Caco-2 (cell line): ENCODE results near the gene JARID2. TPM values are rescaled to one million over a fixed set of nuclear protein-coding genes. Genes with fewer than 3 reads are reported as not detected.

Experiments
- BruUV-seq: library from RNA; stranded (reverse); fragments of 400-500 nt; replicated peaks from 2 replicates; lab custom pipeline; 2021; lab: Mats Ljungman, UMichigan
- CTCF ChIA-PET: fragments of 300-600 bp; sonication (Branson Sonifier 250); formaldehyde crosslinking; loops from one replicate; lab custom pipeline; 2022; ENCODE audit warnings: antibody characterized with exemption; lab: Charles Lee
- POLR2A ChIA-PET: fragments of 300-600 bp; sonication (Branson Sonifier 250); formaldehyde crosslinking; loops from one replicate; lab custom pipeline; 2022; ENCODE audit warnings: antibody characterized with exemption; lab: Charles Lee
- DNase-seq, 2 experiments: peaks; one replicate each; pipeline versions ENCODE4 v3.0.0 to v3.0.0-alpha.2; 2020 to 2022
- H3K27me3 ChIP-seq: replicated peaks from 2 replicates; pipeline ENCODE4 v1.6.0; 2011; ENCODE audit warnings: low read length; ENCODE audit not compliant: control insufficient read depth, insufficient read depth
- H3K36me3 ChIP-seq: 2 replicates; pipeline ENCODE4 v1.5.1; 2011; ENCODE audit warnings: low read length; ENCODE audit not compliant: control insufficient read depth, insufficient read depth
- H3K4me1 ChIP-seq: fragments of 250-450 bp; sonication (Bioruptor Pico); 2 replicates; pipeline ENCODE4 v1.5.1; 2020; ENCODE audit warnings: mild to moderate bottlenecking
- H3K4me3 ChIP-seq: 2 replicates; pipeline ENCODE4 v1.5.1; 2011; ENCODE audit warnings: low read depth, mild to moderate bottlenecking, control low read depth, low read length
- H3K9me3 ChIP-seq: fragments of 250-450 bp; sonication (Bioruptor Pico); 2 replicates; pipeline ENCODE4 v1.5.1; 2020; ENCODE audit warnings: mild to moderate bottlenecking, moderate library complexity
- H3K27ac Mint-ChIP-seq: one replicate; pipeline ENCODE4 v1.8.0; 2022; ENCODE audit warnings: mixed read lengths; ENCODE audit not compliant: unreplicated experiment
- H3K27me3 Mint-ChIP-seq: one replicate; pipeline ENCODE4 v1.8.0; 2022; ENCODE audit warnings: mixed read lengths; ENCODE audit not compliant: insufficient read depth, unreplicated experiment
- H3K36me3 Mint-ChIP-seq: one replicate; pipeline ENCODE4 v1.8.0; 2022; ENCODE audit warnings: mild to moderate bottlenecking, mixed read lengths; ENCODE audit not compliant: insufficient read depth, unreplicated experiment
- H3K4me1 Mint-ChIP-seq: one replicate; pipeline ENCODE4 v1.8.0; 2022; ENCODE audit warnings: low read depth, mixed read lengths; ENCODE audit not compliant: unreplicated experiment
- H3K4me3 Mint-ChIP-seq: one replicate; pipeline ENCODE4 v1.8.0; 2022; ENCODE audit warnings: mild to moderate bottlenecking, moderate library complexity, mixed read lengths; ENCODE audit not compliant: unreplicated experiment
- H3K9me3 Mint-ChIP-seq: one replicate; pipeline ENCODE4 v1.8.0; 2022; ENCODE audit warnings: mixed read lengths; ENCODE audit not compliant: unreplicated experiment
- CTCF ChIP-seq, 2 experiments: fragments of 200-600 bp in 1 of 2; IDR thresholded peaks; 1 replicate in 1 of 2; 2 replicates in 1 of 2; pipeline versions ENCODE4 v1.5.1 to v1.8.0; 2011 to 2022; ENCODE audit warnings: antibody characterized with exemption in 1 of 2, control low read depth in 1 of 2, inconsistent platforms in 1 of 2, low read depth in 1 of 2, low read length in 1 of 2, mild to moderate bottlenecking in 1 of 2, moderate library complexity in 1 of 2; ENCODE audit not compliant: insufficient read depth in 1 of 2, severe bottlenecking in 1 of 2, unreplicated experiment in 1 of 2
- intact Hi-C: fragments of 100-400 bp; cut with micrococcal nuclease; formaldehyde crosslinking; loops from one replicate; pipeline ENCODE4 v1.10.0; 2022; ENCODE audit not compliant: unreplicated experiment
- total RNA-seq: library from RNA; stranded (reverse); gene quantifications from 2 replicates; pipeline ENCODE4 v1.2.3, GENCODE V29; 2022

Gene JARID2
- total RNA-seq, 1 experiment from 2014 or later: 18.3 TPM

DNA sequence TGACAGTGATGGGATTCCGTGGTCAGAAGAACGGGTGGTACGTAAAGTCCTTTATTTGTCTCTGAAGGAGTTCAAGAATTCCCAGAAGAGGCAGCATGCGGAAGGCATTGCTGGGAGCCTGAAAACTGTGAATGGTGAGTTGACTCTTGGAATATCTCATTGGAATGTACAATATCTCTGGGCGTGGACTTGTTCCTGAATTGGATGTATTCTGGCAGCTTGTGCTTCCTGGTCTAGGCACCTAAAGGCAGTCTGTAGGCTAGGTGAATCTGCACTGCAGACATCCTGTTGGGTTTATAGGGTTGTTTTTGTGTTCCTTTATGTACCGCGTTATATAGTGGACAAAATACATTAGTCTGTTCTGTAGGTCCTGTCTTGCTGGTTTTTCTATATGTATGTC, 128.2 kb downstream of the JARID2 start:
- ChIA-PET POLR2A (interaction anchor here (0.6 kb wide), 1 partner anchor 141 kb away, joined by 6 read pairs; no protein-coding TSS in a partner anchor), CTCF (no interaction called here)
- Mint-ChIP-seq H3K36me3 (peaks cover 5% of the 10 kb centered on the region), H3K27me3 (no peaks in the 10 kb centered on the region), H3K4me3 (no peak overlapping the region), H3K4me1 (peaks cover 7% of the 10 kb centered on the region), H3K9me3 (no peaks in the 10 kb centered on the region), H3K27ac (no peak overlapping the region)
- BruUV-seq: no TSS peak
- no peak for TF ChIP-seq CTCF (IDR thresholded peaks at IDR 0.05; ENCODE audit: insufficient read depth in 1 of 2, low read depth in 1 of 2, low read length in 1 of 2, severe bottlenecking in 1 of 2, unreplicated experiment in 1 of 2)
- DNase-seq: no peak
- Histone ChIP-seq H3K9me3 (no peaks in the 10 kb centered on the region), H3K4me1 (peaks cover 14% of the 10 kb centered on the region; the same call in 1 of the 2 replicates), H3K36me3 (no peaks in the 10 kb centered on the region), H3K4me3 (no peak overlapping the region), H3K27me3 (no peaks in the 10 kb centered on the region)
- intact Hi-C loops: no loop called here

GRCh38 chr6:15375018-15375417, 129.1 kb downstream of the JARID2 start:
- H3K27ac Mint-ChIP-seq: no peak overlapping the region
- no peaks in the 10 kb centered on the region for H3K4me1 Mint-ChIP-seq
- H3K27me3 Mint-ChIP-seq: no peaks in the 10 kb centered on the region
- no peaks in the 10 kb centered on the region for H3K36me3 ChIP-seq
- H3K27me3 ChIP-seq: no peaks in the 10 kb centered on the region
- no TSS peak for BruUV-seq
- TF ChIP-seq CTCF (IDR thresholded peaks at IDR 0.05; ENCODE audit: insufficient read depth in 1 of 2, low read depth in 1 of 2, low read length in 1 of 2, severe bottlenecking in 1 of 2, unreplicated experiment in 1 of 2): no peak
- no peaks in the 10 kb centered on the region for H3K9me3 Mint-ChIP-seq
- peaks cover 5% of the 10 kb centered on the region for H3K36me3 Mint-ChIP-seq
- intact Hi-C loops: no loop called here
- H3K4me3 ChIP-seq: no peak overlapping the region
- H3K9me3 ChIP-seq: no peaks in the 10 kb centered on the region
- H3K4me3 Mint-ChIP-seq: no peak overlapping the region
- POLR2A ChIA-PET: no interaction called here
- DNase-seq: no peak
- CTCF ChIA-PET: no interaction called here
- peaks cover 14% of the 10 kb centered on the region; the same call in 1 of the 2 replicates for H3K4me1 ChIP-seq

DNA sequence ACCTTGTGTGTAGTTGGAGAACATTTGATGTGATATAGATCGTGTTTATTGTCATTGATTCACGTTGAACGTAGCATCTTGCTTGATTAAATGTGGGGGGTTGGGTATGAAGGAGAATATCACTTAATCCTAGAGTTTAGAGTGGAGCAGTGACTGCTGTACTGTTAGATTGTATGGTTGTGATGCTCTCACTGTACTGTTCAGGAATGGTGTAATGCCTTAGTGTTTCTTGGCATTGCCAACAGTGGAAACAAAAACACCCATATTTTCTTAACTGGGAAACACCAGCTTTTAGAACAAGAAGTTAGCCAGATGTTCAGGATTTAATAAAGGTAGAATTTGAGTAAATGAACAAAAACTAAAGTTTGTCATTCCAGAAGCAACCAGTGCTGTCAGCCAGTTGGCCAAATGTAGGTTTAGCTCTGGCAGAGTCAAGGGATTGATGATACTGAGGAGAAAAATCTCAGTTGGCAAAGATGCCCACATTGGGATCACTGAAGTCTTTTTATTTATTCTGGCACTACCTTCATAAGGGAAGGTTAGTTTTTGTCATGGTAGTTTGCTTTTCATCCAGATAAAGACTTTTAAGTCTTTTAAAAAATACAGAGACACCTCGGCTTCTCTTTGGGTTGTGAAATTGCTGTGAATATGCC, 129.9 kb downstream of the JARID2 start:
- H3K9me3 Mint-ChIP-seq: no peaks in the 10 kb centered on the region
- POLR2A ChIA-PET: no interaction called here

More for the DNA sequence above, 129.9 kb downstream of the JARID2 start:
- Histone ChIP-seq H3K9me3 (no peaks in the 10 kb centered on the region), H3K4me3 (no peak overlapping the region), H3K27me3 (no peaks in the 10 kb centered on the region), H3K4me1 (peaks cover 14% of the 10 kb centered on the region; the same call in 1 of the 2 replicates), H3K36me3 (no peaks in the 10 kb centered on the region)
- DNase-seq: no peak
- TSS peak; percentile 15 for BruUV-seq
- no peak for TF ChIP-seq CTCF (IDR thresholded peaks at IDR 0.05; ENCODE audit: insufficient read depth in 1 of 2, low read depth in 1 of 2, low read length in 1 of 2, severe bottlenecking in 1 of 2, unreplicated experiment in 1 of 2)
- Mint-ChIP-seq H3K4me3 (no peak overlapping the region), H3K4me1 (no peaks in the 10 kb centered on the region), H3K27me3 (no peaks in the 10 kb centered on the region), H3K27ac (no peak overlapping the region), H3K36me3 (peaks cover 5% of the 10 kb centered on the region)
- intact Hi-C loops: no loop called here
- CTCF ChIA-PET: no interaction called here
